Stimulated activated CD4-positive, alpha-beta T cell treated with anti-CD3 and anti-CD28 coated beads, TNF-alpha, amount 100 ng/mL, for 24 hours (primary cell): ENCODE measurements around the gene IGSF3.
"Not testable (repeated sequence)": the region's sequence is repeated elsewhere in the genome, so short reads cannot be mapped to it uniquely, and the experiment has no call there.

Source experiments
- DNase-seq, 3 experiments: peaks; one replicate each; pipeline ENCODE4 v3.0.0-alpha.2; 2020; ENCODE audit warnings: low read depth in 3 of 3

Gene IGSF3

GRCh38 chr1:116577759-116578314 is 89.7 kb downstream of the IGSF3 start:
- DNase-seq: no peak

GRCh38 chr1:116574581-116575291 is 92.8 kb downstream of the IGSF3 start:
- DNase-seq: peak in 1 of 3 experiments; percentile 58

GRCh38 chr1:116573431-116574095 is 94.0 kb downstream of the IGSF3 start:
- DNase-seq: no peak

- DNase-seq: no peak
These were observed 94.6 kb downstream of the IGSF3 start for GRCh38 chr1:116572771-116573430.

GRCh38 chr1:116572099-116572498 is 95.4 kb downstream of the IGSF3 start:
- no peak for DNase-seq

- DNase-seq: no peak
These were observed 96.2 kb downstream of the IGSF3 start for GRCh38 chr1:116571215-116571919.

GRCh38 chr1:116570358-116571214 is 96.9 kb downstream of the IGSF3 start, which contains the start of gene CD58:
CD58 (minus strand) TSS chr1:116571026; CDS start chr1:116570972, 54 bp downstream.
- DNase-seq: peak; percentile 58 to 87 (median 60)

GRCh38 chr1:116569776-116570357 is 97.7 kb downstream of the IGSF3 start:
- DNase-seq: peak in 2 of 3 experiments; percentile 26 to 37

GRCh38 chr1:116569381-116569670 is 98.2 kb downstream of the IGSF3 start:
- no peak for DNase-seq

- DNase-seq: no peak
These were observed 98.7 kb downstream of the IGSF3 start for GRCh38 chr1:116568662-116569380.

GRCh38 chr1:116567790-116568661 is 99.5 kb downstream of the IGSF3 start:
- no peak for DNase-seq

- DNase-seq: no peak
These were observed 102.3 kb downstream of the IGSF3 start for GRCh38 chr1:116565222-116565621.

GRCh38 chr1:116564426-116564825 is 103.1 kb downstream of the IGSF3 start:
- DNase-seq: no peak

GRCh38 chr1:116562465-116562864 is 105.1 kb downstream of the IGSF3 start:
- DNase-seq: not testable (repeated sequence)

- no peak for DNase-seq
These were observed 106.0 kb downstream of the IGSF3 start for GRCh38 chr1:116561563-116561962.

- DNase-seq: no peak
These were observed 106.6 kb downstream of the IGSF3 start for GRCh38 chr1:116560704-116561490.

- no peak for DNase-seq
These were observed 108.2 kb downstream of the IGSF3 start for GRCh38 chr1:116559304-116559761.

GRCh38 chr1:116558571-116558970 is 109.0 kb downstream of the IGSF3 start:
- DNase-seq: no peak
